ENCODE results near the gene LYST.

LYST gene

GRCh38 chr1:235709018-235709417, 157.7 kb downstream of the LYST start:
- H3K4me3 ChIP-seq (ENCODE audit: low read length): no peak overlapping the region
- H3K4me1 ChIP-seq (ENCODE audit: control insufficient read depth, insufficient read depth, low read length): no peaks in the 10 kb centered on the region
- no peak overlapping the region for H3K27ac ChIP-seq (ENCODE audit: low read depth, low read length)
- H3K9ac ChIP-seq (ENCODE audit: low read length): no peak overlapping the region
- H3K27me3 ChIP-seq (ENCODE audit: control insufficient read depth, insufficient read depth, low read length): no peaks in the 10 kb centered on the region
- peaks cover 2% of the 10 kb centered on the region for H3K36me3 ChIP-seq (ENCODE audit: control insufficient read depth, insufficient read depth, low read length)

GRCh38 chr1:235708390-235708962, 158.2 kb downstream of the LYST start:
- no peaks in the 10 kb centered on the region for H3K27me3 ChIP-seq (ENCODE audit: control insufficient read depth, insufficient read depth, low read length)
- H3K4me1 ChIP-seq (ENCODE audit: control insufficient read depth, insufficient read depth, low read length): no peaks in the 10 kb centered on the region
- no peak overlapping the region for H3K27ac ChIP-seq (ENCODE audit: low read depth, low read length)
- H3K36me3 ChIP-seq (ENCODE audit: control insufficient read depth, insufficient read depth, low read length): peaks cover 2% of the 10 kb centered on the region
- H3K4me3 ChIP-seq (ENCODE audit: low read length): no peak overlapping the region
- no peak overlapping the region for H3K9ac ChIP-seq (ENCODE audit: low read length)

- no peaks in the 10 kb centered on the region for H3K27me3 ChIP-seq (ENCODE audit: control insufficient read depth, insufficient read depth, low read length)
- no peak overlapping the region for H3K4me3 ChIP-seq (ENCODE audit: low read length)
- peaks cover 8% of the 10 kb centered on the region for H3K36me3 ChIP-seq (ENCODE audit: control insufficient read depth, insufficient read depth, low read length)
- no peak overlapping the region for H3K27ac ChIP-seq (ENCODE audit: low read depth, low read length)
- no peaks in the 10 kb centered on the region for H3K4me1 ChIP-seq (ENCODE audit: control insufficient read depth, insufficient read depth, low read length)
- H3K9ac ChIP-seq (ENCODE audit: low read length): no peak overlapping the region
Observed at GRCh38 chr1:235703506-235703905, 163.2 kb downstream of the LYST start.

- Histone ChIP-seq H3K36me3 (ENCODE audit: control insufficient read depth, insufficient read depth, low read length) (peaks cover 8% of the 10 kb centered on the region), H3K9ac (ENCODE audit: low read length) (no peak overlapping the region), H3K27ac (ENCODE audit: low read depth, low read length) (no peak overlapping the region), H3K4me3 (ENCODE audit: low read length) (no peak overlapping the region), H3K4me1 (ENCODE audit: control insufficient read depth, insufficient read depth, low read length) (no peaks in the 10 kb centered on the region), H3K27me3 (ENCODE audit: control insufficient read depth, insufficient read depth, low read length) (no peaks in the 10 kb centered on the region)
Observed at GRCh38 chr1:235702412-235702811, 164.3 kb downstream of the LYST start.

- Histone ChIP-seq H3K4me1 (ENCODE audit: control insufficient read depth, insufficient read depth, low read length) (no peaks in the 10 kb centered on the region), H3K27me3 (ENCODE audit: control insufficient read depth, insufficient read depth, low read length) (no peaks in the 10 kb centered on the region), H3K9ac (ENCODE audit: low read length) (no peak overlapping the region), H3K36me3 (ENCODE audit: control insufficient read depth, insufficient read depth, low read length) (peaks cover 11% of the 10 kb centered on the region), H3K27ac (ENCODE audit: low read depth, low read length) (no peak overlapping the region), H3K4me3 (ENCODE audit: low read length) (no peak overlapping the region)
Observed at GRCh38 chr1:235697508-235697907, 169.2 kb downstream of the LYST start.

- no peak overlapping the region for H3K4me3 ChIP-seq (ENCODE audit: low read length)
- H3K27ac ChIP-seq (ENCODE audit: low read depth, low read length): no peak overlapping the region
- no peaks in the 10 kb centered on the region for H3K27me3 ChIP-seq (ENCODE audit: control insufficient read depth, insufficient read depth, low read length)
- H3K9ac ChIP-seq (ENCODE audit: low read length): no peak overlapping the region
- peaks cover 2% of the 10 kb centered on the region for H3K36me3 ChIP-seq (ENCODE audit: control insufficient read depth, insufficient read depth, low read length)
- H3K4me1 ChIP-seq (ENCODE audit: control insufficient read depth, insufficient read depth, low read length): no peaks in the 10 kb centered on the region
Observed at GRCh38 chr1:235689356-235689755, 177.3 kb downstream of the LYST start.

GRCh38 chr1:235688096-235688495, 178.6 kb downstream of the LYST start:
- no peaks in the 10 kb centered on the region for H3K4me1 ChIP-seq (ENCODE audit: control insufficient read depth, insufficient read depth, low read length)
- no peak overlapping the region for H3K9ac ChIP-seq (ENCODE audit: low read length)
- H3K4me3 ChIP-seq (ENCODE audit: low read length): no peak overlapping the region
- H3K27ac ChIP-seq (ENCODE audit: low read depth, low read length): no peak overlapping the region
- H3K27me3 ChIP-seq (ENCODE audit: control insufficient read depth, insufficient read depth, low read length): no peaks in the 10 kb centered on the region
- H3K36me3 ChIP-seq (ENCODE audit: control insufficient read depth, insufficient read depth, low read length): peaks cover 2% of the 10 kb centered on the region

GRCh38 chr1:235683653-235684052, 183.1 kb downstream of the LYST start:
- H3K27ac ChIP-seq (ENCODE audit: low read depth, low read length): no peak overlapping the region
- H3K4me3 ChIP-seq (ENCODE audit: low read length): no peak overlapping the region
- H3K27me3 ChIP-seq (ENCODE audit: control insufficient read depth, insufficient read depth, low read length): no peaks in the 10 kb centered on the region
- no peak overlapping the region for H3K9ac ChIP-seq (ENCODE audit: low read length)
- peaks cover 6% of the 10 kb centered on the region for H3K36me3 ChIP-seq (ENCODE audit: control insufficient read depth, insufficient read depth, low read length)
- H3K4me1 ChIP-seq (ENCODE audit: control insufficient read depth, insufficient read depth, low read length): no peaks in the 10 kb centered on the region

GRCh38 chr1:235682216-235682615, 184.5 kb downstream of the LYST start:
- no peak overlapping the region for H3K4me3 ChIP-seq (ENCODE audit: low read length)
- H3K4me1 ChIP-seq (ENCODE audit: control insufficient read depth, insufficient read depth, low read length): no peaks in the 10 kb centered on the region
- H3K27ac ChIP-seq (ENCODE audit: low read depth, low read length): no peak overlapping the region
- peaks cover 6% of the 10 kb centered on the region for H3K36me3 ChIP-seq (ENCODE audit: control insufficient read depth, insufficient read depth, low read length)
- no peak overlapping the region for H3K9ac ChIP-seq (ENCODE audit: low read length)
- H3K27me3 ChIP-seq (ENCODE audit: control insufficient read depth, insufficient read depth, low read length): no peaks in the 10 kb centered on the region

- Histone ChIP-seq H3K27me3 (ENCODE audit: control insufficient read depth, insufficient read depth, low read length) (no peaks in the 10 kb centered on the region), H3K27ac (ENCODE audit: low read depth, low read length) (no peak overlapping the region), H3K4me1 (ENCODE audit: control insufficient read depth, insufficient read depth, low read length) (no peaks in the 10 kb centered on the region), H3K36me3 (ENCODE audit: control insufficient read depth, insufficient read depth, low read length) (peaks cover 3% of the 10 kb centered on the region), H3K4me3 (ENCODE audit: low read length) (no peak overlapping the region), H3K9ac (ENCODE audit: low read length) (no peak overlapping the region)
Observed at GRCh38 chr1:235679644-235680043, 187.1 kb downstream of the LYST start.

- H3K4me1 ChIP-seq (ENCODE audit: control insufficient read depth, insufficient read depth, low read length): no peaks in the 10 kb centered on the region
- H3K27ac ChIP-seq (ENCODE audit: low read depth, low read length): no peak overlapping the region
- no peak overlapping the region for H3K4me3 ChIP-seq (ENCODE audit: low read length)
- H3K9ac ChIP-seq (ENCODE audit: low read length): no peak overlapping the region
- H3K36me3 ChIP-seq (ENCODE audit: control insufficient read depth, insufficient read depth, low read length): peaks cover 3% of the 10 kb centered on the region
- no peaks in the 10 kb centered on the region for H3K27me3 ChIP-seq (ENCODE audit: control insufficient read depth, insufficient read depth, low read length)
Observed at GRCh38 chr1:235679005-235679404, 187.7 kb downstream of the LYST start.

GRCh38 chr1:235675152-235675890, 191.4 kb downstream of the LYST start:
- H3K9ac ChIP-seq (ENCODE audit: low read length): no peak overlapping the region

GRCh38 chr1:235673981-235674380, 192.7 kb downstream of the LYST start:
- no peak overlapping the region for H3K9ac ChIP-seq (ENCODE audit: low read length)
- H3K36me3 ChIP-seq (ENCODE audit: control insufficient read depth, insufficient read depth, low read length): no peaks in the 10 kb centered on the region

More at GRCh38 chr1:235675152-235675890, 191.4 kb downstream of the LYST start:
- Histone ChIP-seq H3K36me3 (ENCODE audit: control insufficient read depth, insufficient read depth, low read length) (no peaks in the 10 kb centered on the region), H3K27ac (ENCODE audit: low read depth, low read length) (no peak overlapping the region), H3K27me3 (ENCODE audit: control insufficient read depth, insufficient read depth, low read length) (no peaks in the 10 kb centered on the region), H3K4me3 (ENCODE audit: low read length) (no peak overlapping the region), H3K4me1 (ENCODE audit: control insufficient read depth, insufficient read depth, low read length) (no peaks in the 10 kb centered on the region)

More at GRCh38 chr1:235673981-235674380, 192.7 kb downstream of the LYST start:
- Histone ChIP-seq H3K27me3 (ENCODE audit: control insufficient read depth, insufficient read depth, low read length) (no peaks in the 10 kb centered on the region), H3K4me1 (ENCODE audit: control insufficient read depth, insufficient read depth, low read length) (no peaks in the 10 kb centered on the region), H3K27ac (ENCODE audit: low read depth, low read length) (no peak overlapping the region), H3K4me3 (ENCODE audit: low read length) (no peak overlapping the region)
